Measurements from ENCODE around the gene WAS.
"Not testable (repeated sequence)": the region's sequence is repeated elsewhere in the genome, so short reads cannot be mapped to it uniquely, and the experiment has no call there.

The WAS gene

DNA sequence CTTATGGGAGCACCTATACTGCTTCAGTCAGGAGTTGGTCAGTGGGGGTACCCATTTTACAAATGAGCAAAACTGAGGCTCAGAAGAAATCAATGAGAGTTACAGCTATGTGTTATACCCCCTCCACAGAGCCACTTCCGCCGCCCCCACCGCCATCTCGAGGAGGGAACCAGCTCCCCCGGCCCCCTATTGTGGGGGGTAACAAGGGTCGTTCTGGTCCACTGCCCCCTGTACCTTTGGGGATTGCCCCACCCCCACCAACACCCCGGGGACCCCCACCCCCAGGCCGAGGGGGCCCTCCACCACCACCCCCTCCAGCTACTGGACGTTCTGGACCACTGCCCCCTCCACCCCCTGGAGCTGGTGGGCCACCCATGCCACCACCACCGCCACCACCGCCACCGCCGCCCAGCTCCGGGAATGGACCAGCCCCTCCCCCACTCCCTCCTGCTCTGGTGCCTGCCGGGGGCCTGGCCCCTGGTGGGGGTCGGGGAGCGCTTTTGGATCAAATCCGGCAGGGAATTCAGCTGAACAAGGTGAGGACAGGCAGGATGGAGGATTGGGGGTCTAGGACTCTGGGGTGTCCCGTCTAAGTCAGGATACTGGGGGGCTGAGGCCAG, 5.0 kb downstream of the WAS start:
- DNase-seq: no peak

DNA sequence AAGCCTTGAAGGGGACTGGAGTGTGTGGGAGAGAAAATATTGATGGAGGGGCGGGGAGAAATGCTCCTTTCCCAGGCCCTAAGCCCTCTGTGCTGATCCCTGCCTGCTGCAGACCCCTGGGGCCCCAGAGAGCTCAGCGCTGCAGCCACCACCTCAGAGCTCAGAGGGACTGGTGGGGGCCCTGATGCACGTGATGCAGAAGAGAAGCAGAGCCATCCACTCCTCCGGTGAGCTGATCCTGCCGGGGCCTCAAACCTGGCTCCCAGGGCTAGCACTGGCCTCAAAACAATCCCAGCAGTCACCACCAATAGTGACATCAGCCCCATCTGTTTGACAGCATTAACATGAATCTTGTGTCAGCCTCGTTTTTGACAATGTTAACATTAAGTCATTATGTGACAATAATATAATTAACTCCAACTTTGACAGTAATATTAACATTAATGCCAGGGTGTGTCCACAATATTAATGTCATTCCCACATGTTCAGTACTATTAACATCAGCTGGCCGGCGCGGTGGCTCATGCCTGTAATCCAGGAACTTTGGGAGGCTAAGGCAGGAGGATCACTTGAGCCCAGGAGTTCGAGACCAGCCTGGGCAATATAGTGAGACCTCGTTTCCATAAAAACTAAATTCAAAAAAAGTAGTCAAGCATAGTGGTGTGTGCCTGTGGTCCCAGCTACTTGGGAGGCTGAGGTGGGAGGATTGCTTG, 5.8 kb downstream of the WAS start:
- no peak for DNase-seq

DNA sequence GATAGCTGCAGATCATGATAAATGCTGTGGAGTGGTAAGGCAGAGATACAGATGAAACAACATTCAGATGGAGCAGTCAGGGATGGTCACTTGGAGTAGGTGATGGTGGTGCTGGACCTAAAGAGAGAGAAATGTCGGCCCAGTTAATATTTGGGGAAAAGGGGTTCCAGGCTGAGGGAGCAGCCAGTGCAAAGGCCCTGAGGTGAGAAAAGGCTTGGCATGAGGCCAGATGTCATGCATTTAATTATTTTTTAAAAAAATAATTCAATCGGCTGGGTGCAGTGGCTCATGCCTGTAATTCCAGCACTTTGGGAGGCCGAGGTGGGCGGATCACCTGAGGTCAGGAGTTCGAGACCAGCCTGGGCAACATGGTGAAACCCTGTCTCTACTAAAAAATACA, 8.1 kb downstream of the WAS start:
- DNase-seq: not testable (repeated sequence)

DNA sequence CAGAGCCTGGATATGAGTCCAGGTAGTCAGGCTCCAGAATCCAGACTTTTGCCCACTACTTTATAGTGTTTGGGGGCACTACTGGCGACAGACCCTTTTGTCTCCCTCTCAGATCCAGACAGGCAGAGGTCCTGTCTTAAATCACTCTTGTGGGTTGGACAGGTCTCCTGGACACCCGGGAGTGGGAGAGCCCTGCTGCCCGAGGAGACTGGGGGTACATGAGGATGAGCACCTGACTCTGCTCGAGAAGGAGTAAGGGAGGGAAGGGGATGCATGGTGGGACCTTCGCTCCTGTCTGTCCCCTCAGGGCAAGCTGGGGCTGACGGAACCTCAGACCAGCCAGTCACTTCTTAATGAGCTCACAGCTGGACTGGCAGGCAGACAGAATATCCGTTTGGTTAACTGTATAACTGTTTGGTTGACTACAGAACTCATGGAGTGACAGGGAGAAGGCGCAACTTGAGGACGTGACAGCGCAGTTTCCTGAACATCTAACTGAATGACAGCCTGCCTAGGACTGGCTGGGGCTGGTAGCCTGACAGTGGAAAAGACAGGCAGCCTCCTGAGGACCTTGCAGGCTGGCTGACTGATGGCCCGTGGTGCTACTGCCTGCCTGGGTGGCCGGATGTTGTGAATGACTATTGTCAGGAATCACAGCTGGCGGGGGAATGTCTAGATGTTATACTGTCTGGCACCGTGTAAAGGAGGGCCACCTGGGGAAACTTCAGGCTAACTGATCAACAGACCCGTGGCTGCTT, 11.4 kb downstream of the WAS start:
- DNase-seq: no peak

DNA sequence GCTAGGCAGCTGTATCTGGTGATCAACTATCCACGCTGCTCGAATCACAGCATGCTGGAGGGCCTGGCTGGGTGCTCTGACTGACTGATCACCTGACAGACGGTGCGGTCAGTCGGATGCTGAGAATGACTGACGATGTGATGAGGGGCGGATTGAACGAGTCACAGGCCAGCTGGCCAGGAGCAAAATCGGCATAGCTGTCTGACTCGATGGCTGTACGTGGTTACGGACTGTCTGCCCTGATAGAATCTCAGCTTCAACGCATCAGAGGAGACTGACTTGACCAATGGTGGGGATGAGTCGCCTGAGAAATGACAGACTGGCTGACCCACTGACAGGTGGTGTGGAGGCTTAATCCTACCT, 11.9 kb downstream of the WAS start:
- no peak for DNase-seq

DNA sequence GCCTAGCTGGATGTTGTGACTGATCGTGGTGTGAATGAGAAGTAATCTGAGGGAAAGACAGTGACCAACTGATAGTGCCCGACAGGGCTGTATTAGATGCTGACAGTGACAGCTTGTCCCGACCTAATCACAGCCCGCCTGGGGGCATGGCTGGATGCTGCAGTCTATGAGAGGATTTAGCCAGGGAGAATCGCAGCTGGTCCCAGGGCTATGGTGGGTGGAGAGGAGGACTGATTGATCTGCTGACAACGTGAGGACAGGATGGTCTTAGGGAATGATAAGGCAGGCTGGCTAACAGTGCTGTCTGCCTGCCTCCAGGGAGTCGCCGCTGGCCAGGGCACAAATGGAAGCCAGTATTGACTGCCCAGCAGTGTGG, 12.3 kb downstream of the WAS start:
- no peak for DNase-seq

DNA sequence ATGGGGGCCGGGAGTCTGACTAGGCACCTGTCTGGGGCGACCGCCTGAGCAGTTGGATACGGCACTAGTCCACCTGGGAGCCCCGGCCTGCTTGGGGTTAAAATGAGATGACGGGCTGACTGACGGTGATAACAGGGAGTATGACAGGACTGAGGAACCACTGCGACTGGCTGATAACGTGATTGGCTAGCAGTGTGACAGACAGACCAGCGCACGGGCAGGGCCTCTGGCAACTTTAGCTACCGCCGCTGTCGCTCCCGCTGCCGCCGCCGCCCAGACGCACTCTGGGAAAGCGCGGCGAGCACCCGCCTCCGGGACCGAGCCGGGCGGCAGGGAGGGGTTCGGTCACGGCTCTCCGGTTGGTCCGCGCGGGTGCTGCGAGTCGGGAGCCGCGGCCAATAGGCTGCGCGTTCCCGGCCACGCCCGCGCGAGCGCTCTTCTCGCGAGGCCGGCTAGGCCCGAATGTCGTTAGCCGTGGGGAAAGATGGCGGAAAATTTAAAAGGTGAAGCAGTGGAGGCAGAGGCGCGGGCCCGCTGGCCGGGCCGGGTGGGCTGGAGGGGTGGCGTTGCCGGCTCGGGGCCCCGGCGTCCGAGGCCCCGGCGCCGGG, 12.8 kb downstream of the WAS start, which contains the start of gene SUV39H1:
Gene SUV39H1 (plus strand): TSS at position 434 of the 608 bp plus-strand sequence. CDS start 51 bp downstream, at position 485.
- DNase-seq: peak; percentile 49

DNA sequence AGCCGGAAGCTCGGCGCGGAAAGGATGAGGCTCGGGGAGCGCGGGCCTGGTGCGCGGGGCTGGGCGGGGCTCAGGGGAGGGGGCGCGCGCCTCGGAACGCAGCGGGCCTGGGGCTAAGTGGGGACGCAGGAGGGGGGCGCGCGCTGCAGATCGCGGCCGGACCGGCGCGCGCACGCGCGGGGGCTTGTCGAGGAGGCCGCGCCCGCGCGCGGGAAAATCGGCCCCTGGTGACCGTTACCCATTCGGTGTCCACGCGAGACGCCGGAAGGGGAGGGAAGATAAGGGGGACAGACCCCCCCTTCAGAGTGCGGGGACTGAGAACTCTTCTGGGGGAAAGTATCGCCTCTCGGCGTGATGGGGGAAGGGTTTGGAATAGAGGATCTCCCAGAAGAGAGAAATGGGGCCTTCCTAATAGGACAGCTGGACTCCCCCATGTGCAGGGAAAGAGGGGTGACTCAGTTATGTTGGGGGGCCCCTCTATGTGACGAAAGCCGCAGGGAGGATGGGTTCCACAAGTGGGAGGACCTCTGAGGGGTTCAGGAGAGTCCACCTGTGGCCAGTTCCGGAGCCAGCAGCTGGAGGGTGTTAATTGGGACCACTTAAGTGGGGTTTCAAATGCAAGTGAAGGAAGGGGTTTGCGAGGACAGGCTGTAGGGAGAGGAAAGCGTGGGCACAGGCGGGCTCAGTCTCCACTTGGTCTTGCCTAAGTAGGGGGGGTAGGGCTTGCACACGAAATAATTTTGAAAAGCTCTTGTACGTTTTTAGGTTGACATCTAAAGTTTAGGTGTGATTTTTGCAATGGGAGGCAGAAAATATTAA, 13.5 kb downstream of the WAS start:
- no peak for DNase-seq

DNA sequence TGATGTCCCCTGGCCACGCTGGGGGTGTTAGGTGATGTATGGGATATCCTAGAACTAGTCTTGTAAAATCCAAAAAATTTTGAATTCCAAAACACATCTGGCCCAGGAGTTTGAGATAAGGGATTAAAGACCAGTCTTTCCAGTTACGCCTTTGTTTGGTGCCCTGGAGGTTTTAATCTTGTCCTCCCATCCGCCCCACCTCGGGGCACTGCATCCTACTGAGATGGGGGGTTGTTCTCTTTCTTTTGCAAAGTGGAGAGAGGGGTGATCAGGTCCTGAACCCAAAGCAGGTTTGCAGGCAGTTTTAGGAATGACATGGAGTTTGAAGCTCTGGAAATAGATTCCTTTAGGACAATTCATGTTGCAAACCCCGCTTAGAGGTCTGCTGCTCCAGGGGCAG, 14.7 kb downstream of the WAS start:
- DNase-seq: no peak

DNA sequence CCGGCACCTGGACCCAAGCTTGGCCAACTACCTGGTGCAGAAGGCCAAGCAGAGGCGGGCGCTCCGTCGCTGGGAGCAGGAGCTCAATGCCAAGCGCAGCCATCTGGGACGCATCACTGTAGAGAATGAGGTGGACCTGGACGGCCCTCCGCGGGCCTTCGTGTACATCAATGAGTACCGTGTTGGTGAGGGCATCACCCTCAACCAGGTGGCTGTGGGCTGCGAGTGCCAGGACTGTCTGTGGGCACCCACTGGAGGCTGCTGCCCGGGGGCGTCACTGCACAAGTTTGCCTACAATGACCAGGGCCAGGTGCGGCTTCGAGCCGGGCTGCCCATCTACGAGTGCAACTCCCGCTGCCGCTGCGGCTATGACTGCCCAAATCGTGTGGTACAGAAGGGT, 16.6 kb downstream of the WAS start:
- no peak for DNase-seq

DNA sequence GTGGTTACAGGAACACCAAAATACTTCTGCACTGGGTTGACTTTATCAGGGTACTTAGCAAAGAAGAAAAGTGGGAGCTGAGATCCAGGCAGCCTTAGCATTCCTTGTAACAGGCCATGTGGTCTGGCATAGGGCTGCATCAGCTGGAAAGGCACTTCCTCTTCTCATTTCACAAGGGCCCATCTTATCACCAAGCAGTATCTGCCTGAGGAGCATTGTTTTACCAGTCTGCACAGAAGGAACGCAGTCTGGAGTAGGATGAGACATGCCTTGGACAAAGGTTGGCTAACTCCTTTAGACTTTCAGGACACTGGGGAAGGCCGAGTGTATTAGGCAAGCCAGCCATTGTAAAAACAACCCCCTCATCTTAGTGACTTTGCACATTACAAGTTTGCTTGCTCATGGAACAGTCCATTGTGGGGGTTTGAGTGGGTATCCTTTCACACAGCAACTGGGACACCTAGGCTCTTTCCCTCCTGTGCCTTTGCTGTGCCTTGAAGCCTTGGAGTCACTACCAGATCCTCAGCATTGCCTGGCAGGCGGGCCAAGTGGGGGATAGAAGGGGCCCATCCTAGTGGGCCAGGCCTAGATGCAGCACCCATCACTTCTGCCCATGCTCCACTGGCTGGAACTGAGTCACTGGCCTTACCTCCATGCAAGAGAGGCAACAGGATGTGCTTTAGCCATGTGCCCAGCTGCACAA, 17.5 kb downstream of the WAS start:
- DNase-seq: no peak

DNA sequence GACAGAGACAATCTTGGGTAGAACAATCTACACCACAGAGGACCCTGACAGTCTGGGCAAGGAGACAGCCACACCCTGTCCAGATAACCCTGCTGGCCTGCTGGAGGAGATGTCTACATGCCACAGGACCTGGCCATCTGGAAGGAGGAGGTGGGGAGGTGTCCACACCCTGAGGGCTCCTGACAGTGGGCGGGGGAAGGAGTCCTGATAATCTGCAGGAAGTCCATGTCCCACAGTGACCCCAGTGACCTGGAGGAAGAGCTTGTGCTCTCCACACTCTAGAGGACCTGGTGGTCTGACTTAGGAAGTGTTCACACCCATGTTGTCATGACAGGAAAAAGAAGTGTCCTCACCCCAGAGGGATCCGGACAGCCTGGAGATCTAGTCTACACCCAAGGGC, 18.4 kb downstream of the WAS start:
- no peak for DNase-seq

DNA sequence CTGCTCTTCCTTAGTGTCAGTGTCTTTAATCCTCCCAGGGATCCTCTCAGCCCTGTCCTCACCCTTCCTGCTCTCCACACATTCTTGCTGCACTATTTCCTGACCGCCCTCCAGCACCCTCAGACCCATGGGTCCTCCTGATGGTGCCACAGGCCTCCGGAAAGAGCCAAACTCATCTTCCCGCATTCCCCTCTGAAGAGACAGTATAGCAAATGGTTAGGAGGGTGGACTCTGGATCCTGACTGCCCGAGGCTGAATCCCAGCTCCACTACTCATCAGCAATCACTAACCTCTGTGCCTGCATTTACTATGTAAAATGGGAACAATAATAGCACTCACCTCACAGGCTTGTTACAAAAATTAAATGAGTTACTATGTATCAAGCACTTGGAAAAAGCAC, 19.1 kb downstream of the WAS start:
- DNase-seq: no peak

DNA sequence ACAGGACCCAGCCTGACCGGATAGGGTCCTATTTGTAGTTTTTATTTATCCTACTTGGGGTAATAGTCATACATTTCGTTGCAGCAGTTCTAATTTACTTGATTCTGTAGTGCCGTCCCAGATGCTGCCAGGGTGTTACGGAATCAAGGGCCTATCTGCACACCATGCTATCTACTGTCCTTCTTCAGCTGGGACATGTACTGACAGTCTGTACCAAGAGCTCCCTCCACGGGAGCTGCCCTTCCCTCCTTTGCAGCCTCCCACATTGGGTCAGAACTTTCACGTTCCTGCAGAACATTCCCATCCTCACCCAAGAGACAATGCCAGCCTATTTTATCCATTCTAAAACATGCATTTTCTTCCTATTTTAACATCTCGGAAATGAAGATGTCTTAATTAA, 19.6 kb downstream of the WAS start:
- DNase-seq: no peak

DNA sequence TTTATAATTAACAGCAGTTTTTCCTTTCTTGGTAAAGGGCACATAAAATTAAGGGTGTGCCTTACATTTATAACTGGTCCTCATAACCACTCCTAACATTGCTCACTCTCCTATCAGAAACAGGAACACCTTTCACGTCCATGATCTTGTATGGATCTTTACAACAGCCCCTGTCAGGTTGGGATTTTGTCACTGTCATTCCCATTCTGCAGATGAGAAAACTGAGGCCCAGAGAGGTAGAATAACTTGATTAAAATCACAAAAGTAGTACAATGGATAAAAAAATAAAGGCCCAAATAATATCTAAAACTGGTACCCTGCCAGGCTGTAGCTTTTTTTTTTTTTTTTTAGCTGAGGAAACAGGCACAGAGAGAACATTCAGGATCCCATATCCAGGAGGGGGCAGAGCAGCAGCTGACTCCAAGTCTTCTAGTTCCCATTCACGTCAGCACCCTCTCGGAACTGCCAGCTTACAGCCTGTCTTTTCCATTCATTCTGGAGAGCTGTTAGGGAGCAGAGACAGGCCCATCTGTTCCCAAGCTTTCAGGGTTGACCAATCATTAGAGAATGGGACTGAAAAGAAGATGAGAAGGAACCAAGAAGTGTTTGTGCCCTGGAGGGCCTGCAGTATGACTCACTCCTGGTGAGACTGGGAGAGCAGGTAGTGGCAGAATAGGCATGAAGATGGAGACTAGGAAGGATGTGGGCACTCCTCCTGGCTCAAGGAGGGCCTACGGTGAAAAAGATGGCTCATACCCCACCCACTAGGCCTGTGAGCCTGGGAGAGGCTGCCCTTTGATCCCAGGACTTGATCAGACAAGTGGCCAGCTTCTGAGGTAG, 20.3 kb downstream of the WAS start:
- DNase-seq: no peak

DNA sequence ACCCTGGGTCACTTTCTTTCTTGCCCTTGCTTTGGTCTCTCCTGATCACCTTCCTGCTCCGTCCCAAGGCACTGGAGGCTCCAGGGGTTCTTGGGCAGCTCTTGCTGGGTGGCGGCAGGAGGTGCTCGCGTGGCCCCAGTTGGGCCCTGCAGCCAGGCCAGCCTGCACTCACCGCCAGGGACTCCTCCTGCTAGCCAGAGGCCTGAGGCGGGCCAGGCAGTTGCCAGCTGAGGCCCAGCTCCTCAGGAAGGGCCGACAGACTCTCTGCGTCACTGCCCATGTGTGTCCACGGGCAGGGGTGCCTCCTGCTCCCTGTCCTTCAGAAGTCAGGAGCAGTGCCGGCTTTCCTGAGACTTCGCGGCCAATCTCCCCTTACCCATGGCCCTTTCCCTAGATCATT, 22.3 kb downstream of the WAS start:
- DNase-seq: no peak

DNA sequence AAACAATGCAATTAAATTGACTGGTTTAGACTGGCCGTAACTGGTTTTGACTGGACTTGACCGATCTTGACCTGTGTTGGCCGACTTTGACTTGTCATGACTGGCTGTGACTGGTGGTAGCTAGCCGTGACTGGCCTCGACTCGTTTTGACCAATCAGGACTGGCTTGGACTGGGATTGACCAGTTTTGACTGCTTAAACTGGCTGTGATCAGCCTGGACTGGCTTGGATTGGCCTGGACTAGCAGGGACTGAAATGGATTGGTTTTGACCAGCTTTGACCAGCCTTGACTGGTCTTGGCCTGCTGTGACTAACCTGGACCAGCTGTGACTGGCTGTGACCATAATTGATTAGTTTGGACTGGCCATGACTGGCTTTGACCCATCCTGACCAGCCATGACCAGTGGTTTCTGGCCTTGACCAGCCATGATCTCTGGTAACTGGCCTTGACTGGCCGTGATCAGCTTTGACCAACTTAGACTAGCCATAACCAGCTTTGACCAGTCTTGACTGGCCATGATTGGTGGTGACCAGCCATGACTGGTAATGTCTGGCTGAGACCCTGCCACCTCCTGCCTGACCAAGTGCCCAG, 26.0 kb downstream of the WAS start:
- DNase-seq: no peak

DNA sequence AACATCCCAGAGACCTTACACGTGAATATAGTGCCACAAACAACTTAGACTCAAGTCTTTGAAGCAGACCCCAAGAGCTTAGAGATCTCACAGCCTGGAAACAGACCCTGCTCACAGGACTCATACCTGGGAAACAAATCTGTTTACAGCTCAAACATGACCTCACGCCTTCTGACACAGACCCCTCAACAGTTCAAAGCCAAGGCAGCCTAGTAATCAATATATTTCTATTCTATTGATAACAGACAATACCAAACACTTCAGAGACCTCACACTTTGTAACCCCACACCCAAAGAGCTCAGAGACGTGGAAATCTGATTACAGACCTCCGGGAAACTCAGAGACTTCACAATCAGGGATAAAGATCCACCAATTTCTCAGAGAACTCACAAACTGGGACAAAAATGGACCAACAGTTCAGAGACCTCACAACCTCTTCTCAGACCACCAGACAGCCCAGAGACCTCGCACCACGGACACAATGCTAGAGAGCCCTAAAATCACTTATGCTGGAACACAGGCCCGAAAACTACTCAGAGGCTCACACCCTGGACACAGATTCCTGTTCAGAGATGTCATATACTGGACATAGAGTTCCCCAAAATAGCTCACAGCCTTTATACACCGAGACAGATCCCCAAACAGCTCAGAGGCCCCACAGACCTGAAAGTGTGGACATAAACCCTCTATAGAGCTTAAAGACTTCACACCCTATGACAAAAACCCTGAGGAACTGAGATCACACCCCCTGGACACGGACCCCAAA, 27.7 kb downstream of the WAS start:
- DNase-seq: no peak

DNA sequence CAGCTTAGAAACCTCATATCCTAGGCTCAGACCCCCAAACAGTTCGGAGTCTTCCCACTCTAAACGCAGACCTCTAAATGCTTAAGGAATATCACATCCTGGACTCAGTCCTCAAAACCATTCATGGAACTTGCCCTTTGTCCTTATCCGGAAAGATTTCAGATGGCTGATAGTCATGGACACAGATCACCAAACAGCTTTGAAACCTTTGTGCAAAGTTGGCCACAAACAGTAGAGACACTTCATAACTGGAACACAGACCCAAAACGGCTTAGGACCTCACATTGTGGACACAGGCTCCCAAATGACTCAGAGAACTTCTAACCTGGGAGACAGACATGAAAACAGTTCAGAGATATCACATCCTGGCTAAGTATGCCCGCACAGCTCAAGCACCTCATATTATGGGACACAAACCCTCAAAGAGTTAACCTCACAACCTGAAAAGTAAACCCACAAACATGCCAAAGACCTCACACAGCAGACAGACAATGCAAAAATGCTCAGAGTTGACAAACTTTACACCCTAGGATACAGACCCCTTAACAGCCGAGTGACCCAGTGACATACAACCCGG, 28.4 kb downstream of the WAS start:
- no peak for DNase-seq

DNA sequence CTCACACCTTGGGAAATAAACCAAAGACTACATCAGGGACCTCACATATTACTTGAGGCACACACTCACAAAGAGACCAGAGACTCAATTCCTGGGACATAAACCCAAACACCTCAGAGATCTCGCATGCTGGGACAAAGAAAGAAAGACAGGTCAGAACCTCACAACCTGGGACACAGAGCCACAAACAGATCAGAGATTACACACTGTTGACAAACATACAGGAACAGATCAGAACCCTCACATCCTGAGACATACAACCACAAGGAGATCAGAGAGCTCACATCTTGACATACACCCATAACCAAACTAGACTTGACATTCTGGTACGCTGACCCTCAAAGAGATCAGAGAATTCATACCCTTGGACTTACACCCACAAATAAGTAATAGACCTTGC, 30.2 kb downstream of the WAS start:
- no peak for DNase-seq

Data from GOT3 (cell line).